Measurements from ENCODE around the gene ASCC3. TPM values are rescaled to one million over a fixed set of nuclear protein-coding genes. Genes with fewer than 3 reads are reported as not detected.

ASCC3 gene
- total RNA-seq, 1 experiment from 2014 or later: 40.5 TPM

DNA sequence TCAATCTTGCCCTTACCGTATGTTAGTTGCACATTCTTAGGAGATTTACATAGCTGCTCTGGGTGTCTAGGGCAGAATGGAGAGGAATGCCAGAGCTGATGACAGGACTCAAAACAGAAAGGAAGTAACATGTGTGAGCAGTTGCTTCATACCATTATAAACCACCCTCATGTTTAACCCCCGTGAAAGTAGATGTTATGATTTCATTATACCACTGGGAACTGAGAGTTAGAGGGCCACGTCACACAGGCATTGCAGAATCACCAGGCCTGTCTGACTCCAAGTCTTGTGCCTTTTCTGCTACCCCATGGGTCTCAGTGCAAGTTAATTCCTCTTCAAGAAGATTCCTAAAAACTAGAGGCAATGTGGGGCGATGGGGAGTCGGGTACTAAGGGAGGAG lies 392.9 kb downstream of the ASCC3 start:
- Histone ChIP-seq H3K9me3 (ENCODE audit: control insufficient read depth in 1 of 2, insufficient read depth in 1 of 2, low read depth in 1 of 2, low read length in 2 of 2) (no peaks in the 10 kb centered on the region), H3K4me3 (replicated peaks in 1 of 2; ENCODE audit: low read depth in 1 of 2, low read length in 2 of 2) (no peak overlapping the region), H3K79me2 (ENCODE audit: insufficient read depth, low read length) (no peaks in the 10 kb centered on the region), H3K4me1 (ENCODE audit: control insufficient read depth in 1 of 2, insufficient read depth in 2 of 2, low read length in 2 of 2) (no peaks in the 10 kb centered on the region), H4K20me1 (ENCODE audit: insufficient read depth) (no peaks in the 10 kb centered on the region), H3K36me3 (ENCODE audit: control insufficient read depth in 1 of 2, insufficient read depth in 2 of 2, low read length in 2 of 2) (no peaks in the 10 kb centered on the region), H3K27ac (ENCODE audit: low read depth, low read length) (no peak overlapping the region), H3K9me2 (ENCODE audit: insufficient read depth) (no peaks in the 10 kb centered on the region), H2AFZ (ENCODE audit: low read depth, low read length, poor library complexity, severe bottlenecking) (no peak overlapping the region), H3K9ac (ENCODE audit: low read length) (no peak overlapping the region), H3K27me3 (ENCODE audit: insufficient read depth, low read length) (no peaks in the 10 kb centered on the region), H3K4me2 (ENCODE audit: low read length) (no peak overlapping the region)
- ChIA-PET RAD21 (ENCODE audit: low non-redundant PET in 1 of 2, low total read pairs in 2 of 2, uncharacterized antibody in 2 of 2, unreplicated experiment in 2 of 2) (no interaction called here), CTCF (no interaction called here), POLR2A (no interaction called here)
- BruUV-seq (replicated peaks): no TSS peak
- DNase-seq (ENCODE audit: low read depth, low spot score): no peak
- intact Hi-C loops (cut with micrococcal nuclease): no loop called here
- ATAC-seq: no peak
- TF ChIP-seq CBX3 (IDR thresholded peaks at IDR 0.05; ENCODE audit: low read depth) (no peak), FOSL1 (IDR thresholded peaks at IDR 0.05; ENCODE audit: low read depth) (no peak), ZNF274 (IDR thresholded peaks at IDR 0.05; ENCODE audit: low read depth, low read length) (no peak), ELF1 (IDR thresholded peaks at IDR 0.05; ENCODE audit: borderline replicate concordance, low read depth) (no peak), EGR1 (IDR thresholded peaks at IDR 0.05; ENCODE audit: low read depth) (no peak), YY1 (IDR thresholded peaks at IDR 0.05; ENCODE audit: extremely low read depth, insufficient replicate concordance, low read depth, low read length) (no peak)
- TF ChIP-seq, protein P1, sequence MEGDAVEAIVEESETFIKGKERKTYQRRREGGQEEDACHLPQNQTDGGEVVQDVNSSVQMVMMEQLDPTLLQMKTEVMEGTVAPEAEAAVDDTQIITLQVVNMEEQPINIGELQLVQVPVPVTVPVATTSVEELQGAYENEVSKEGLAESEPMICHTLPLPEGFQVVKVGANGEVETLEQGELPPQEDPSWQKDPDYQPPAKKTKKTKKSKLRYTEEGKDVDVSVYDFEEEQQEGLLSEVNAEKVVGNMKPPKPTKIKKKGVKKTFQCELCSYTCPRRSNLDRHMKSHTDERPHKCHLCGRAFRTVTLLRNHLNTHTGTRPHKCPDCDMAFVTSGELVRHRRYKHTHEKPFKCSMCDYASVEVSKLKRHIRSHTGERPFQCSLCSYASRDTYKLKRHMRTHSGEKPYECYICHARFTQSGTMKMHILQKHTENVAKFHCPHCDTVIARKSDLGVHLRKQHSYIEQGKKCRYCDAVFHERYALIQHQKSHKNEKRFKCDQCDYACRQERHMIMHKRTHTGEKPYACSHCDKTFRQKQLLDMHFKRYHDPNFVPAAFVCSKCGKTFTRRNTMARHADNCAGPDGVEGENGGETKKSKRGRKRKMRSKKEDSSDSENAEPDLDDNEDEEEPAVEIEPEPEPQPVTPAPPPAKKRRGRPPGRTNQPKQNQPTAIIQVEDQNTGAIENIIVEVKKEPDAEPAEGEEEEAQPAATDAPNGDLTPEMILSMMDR (IDR thresholded peaks at IDR 0.05 in 2 of 3, conservative IDR thresholded peaks at IDR 0.05 in 1 of 3; ENCODE audit: borderline replicate concordance in 1 of 3, insufficient read depth in 1 of 3, low read depth in 2 of 3, low read length in 2 of 3): no peak
- TF ChIP-seq, protein P2, sequence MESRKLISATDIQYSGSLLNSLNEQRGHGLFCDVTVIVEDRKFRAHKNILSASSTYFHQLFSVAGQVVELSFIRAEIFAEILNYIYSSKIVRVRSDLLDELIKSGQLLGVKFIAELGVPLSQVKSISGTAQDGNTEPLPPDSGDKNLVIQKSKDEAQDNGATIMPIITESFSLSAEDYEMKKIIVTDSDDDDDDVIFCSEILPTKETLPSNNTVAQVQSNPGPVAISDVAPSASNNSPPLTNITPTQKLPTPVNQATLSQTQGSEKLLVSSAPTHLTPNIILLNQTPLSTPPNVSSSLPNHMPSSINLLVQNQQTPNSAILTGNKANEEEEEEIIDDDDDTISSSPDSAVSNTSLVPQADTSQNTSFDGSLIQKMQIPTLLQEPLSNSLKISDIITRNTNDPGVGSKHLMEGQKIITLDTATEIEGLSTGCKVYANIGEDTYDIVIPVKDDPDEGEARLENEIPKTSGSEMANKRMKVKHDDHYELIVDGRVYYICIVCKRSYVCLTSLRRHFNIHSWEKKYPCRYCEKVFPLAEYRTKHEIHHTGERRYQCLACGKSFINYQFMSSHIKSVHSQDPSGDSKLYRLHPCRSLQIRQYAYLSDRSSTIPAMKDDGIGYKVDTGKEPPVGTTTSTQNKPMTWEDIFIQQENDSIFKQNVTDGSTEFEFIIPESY (IDR thresholded peaks at IDR 0.05; ENCODE audit: extremely low read depth, insufficient replicate concordance, low read length): no peak

Measured in HCT116 (cell line).